ENCODE results near the gene UMODL1. TPM values are rescaled to one million over a fixed set of nuclear protein-coding genes. Genes with fewer than 3 reads are reported as not detected.
A peak's percentile ranks its signal among the peaks of the same experiment; 100 is the strongest.

UMODL1 gene
- total RNA-seq, 2 experiments from 2014 or later, result 0.26 to 0.30 TPM

DNA sequence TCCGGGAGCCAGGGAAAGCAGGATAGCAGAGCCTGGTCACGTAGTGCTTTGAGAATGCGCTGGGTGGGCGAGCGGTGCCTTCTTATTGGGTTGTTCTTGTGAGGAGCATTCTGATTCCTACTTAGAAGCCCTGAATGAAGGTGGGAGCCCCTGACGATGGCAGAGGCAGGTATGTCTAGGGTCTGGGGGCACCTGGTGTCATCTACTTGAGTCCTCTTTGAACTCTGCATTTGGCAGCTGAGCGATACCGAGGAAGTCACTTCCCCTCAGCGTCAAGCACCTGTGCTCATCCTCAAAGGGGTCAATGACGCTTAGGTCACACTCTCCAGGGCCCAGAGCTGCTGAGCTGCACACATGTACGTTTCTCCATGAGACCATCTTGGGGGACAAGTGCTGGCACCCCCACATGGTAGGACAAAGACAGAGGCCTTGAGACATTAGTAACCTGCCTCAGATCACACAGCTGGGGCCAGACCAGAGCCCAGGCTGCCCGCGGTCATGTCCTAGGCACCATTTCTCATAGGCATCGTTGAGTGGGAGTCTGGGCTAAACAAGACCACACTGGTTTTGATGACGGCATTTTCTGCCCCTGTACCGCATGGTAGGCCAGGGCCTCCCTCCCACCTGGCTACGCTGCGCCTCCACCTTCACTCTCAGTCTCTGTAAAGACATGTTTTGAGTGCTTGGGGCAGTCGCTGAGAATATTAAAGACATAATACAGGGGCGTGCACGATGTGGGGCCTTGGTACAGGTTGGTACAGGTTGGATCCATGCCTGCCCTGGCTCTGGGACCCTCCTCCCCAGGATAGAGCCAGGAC, 78.7 kb downstream of the UMODL1 start:
- no peak overlapping the region for H3K4me3 Mint-ChIP-seq
- POLR2A ChIA-PET, result interaction anchor here (0.7 kb wide), 1 partner anchor 343 kb away, joined by 3 read pairs; no protein-coding TSS in a partner anchor
- ATAC-seq (ENCODE audit: low read depth) (no peak), DNase-seq (peak; percentile 14)
- no peaks in the 10 kb centered on the region for H3K9me3 Mint-ChIP-seq
- H3K27me3 Mint-ChIP-seq, result peaks cover 3% of the 10 kb centered on the region
- peaks cover 8% of the 10 kb centered on the region for H3K4me1 Mint-ChIP-seq
- no peaks in the 10 kb centered on the region for H3K36me3 Mint-ChIP-seq
- no peak overlapping the region for H3K27ac Mint-ChIP-seq

GRCh38 chr21:42150474-42151085, 79.5 kb downstream of the UMODL1 start:
- Mint-ChIP-seq H3K4me3 (no peak overlapping the region), H3K36me3 (no peaks in the 10 kb centered on the region), H3K27me3 (peaks cover 3% of the 10 kb centered on the region), H3K4me1 (peaks cover 5% of the 10 kb centered on the region), H3K27ac (no peak overlapping the region), H3K9me3 (no peaks in the 10 kb centered on the region)
- ATAC-seq (ENCODE audit: low read depth) (no peak), DNase-seq (peak; percentile 21)
- POLR2A ChIA-PET, result interaction anchor here (0.7 kb wide), 1 partner anchor 343 kb away, joined by 3 read pairs; no protein-coding TSS in a partner anchor

DNA sequence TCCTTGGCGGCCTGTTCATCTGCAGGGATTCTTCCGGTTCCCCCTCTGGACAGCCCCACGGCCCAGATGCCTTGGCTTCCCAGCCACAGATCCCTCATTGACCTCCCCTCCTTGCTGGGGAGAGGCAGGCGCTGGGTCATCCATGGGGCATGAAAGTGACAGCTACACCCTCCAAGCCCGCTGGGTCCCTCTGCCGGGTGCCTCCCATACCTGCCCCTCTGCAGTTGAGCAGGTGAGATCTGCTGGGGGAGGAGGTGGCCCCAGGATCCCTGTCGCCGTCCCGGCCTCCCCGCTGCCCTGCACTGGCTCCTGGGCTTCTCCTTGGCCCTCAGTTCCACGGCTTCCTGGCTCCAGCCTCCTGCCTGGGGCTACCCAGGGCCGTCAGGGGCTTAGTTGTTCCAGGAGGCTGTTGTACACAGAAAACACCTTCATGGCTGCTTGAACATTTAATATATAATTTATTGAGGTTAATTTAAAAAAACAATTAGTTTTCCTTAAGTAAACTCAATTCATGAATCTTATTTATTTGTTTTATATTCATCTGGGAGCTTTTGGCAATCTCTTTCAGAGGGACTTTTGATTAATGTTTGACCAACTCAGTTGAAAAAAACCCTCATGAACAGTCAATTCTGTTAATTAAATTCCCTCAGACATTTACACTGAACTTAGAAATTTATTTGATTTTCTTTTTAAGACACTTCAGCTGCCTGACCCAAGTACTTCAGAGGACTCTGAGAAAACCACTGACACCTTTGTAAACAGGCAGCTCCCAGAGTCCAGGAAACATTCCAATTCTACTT, 80.2 kb downstream of the UMODL1 start:
- ATAC-seq (ENCODE audit: low read depth) (no peak), DNase-seq (peak; percentile 22)
- no peaks in the 10 kb centered on the region for H3K9me3 Mint-ChIP-seq
- H3K27me3 Mint-ChIP-seq, result peaks cover 3% of the 10 kb centered on the region
- H3K27ac Mint-ChIP-seq, result no peak overlapping the region
- POLR2A ChIA-PET, result no interaction called here
- H3K4me3 Mint-ChIP-seq, result no peak overlapping the region
- no peaks in the 10 kb centered on the region for H3K36me3 Mint-ChIP-seq
- no peaks in the 10 kb centered on the region for H3K4me1 Mint-ChIP-seq

GRCh38 chr21:42151948-42152220, 80.8 kb downstream of the UMODL1 start:
- POLR2A ChIA-PET, result no interaction called here
- Mint-ChIP-seq H3K27ac (no peak overlapping the region), H3K4me1 (no peaks in the 10 kb centered on the region)

GRCh38 chr21:42153046-42153686, 82.0 kb downstream of the UMODL1 start:
- POLR2A ChIA-PET, result interaction anchor here (0.5 kb wide), 1 partner anchor 132 kb away, joined by 3 read pairs; no protein-coding TSS in a partner anchor
- Mint-ChIP-seq H3K4me3 (no peak overlapping the region), H3K4me1 (no peaks in the 10 kb centered on the region), H3K27ac (no peak overlapping the region), H3K36me3 (no peaks in the 10 kb centered on the region), H3K27me3 (peaks cover 3% of the 10 kb centered on the region), H3K9me3 (no peaks in the 10 kb centered on the region)
- ATAC-seq (ENCODE audit: low read depth) (no peak), DNase-seq (no peak)

More at GRCh38 chr21:42151948-42152220, 80.8 kb downstream of the UMODL1 start:
- DNase-seq (no peak), ATAC-seq (ENCODE audit: low read depth) (no peak)
- H3K36me3 Mint-ChIP-seq, result no peaks in the 10 kb centered on the region
- no peaks in the 10 kb centered on the region for H3K9me3 Mint-ChIP-seq
- H3K27me3 Mint-ChIP-seq, result peaks cover 3% of the 10 kb centered on the region
- H3K4me3 Mint-ChIP-seq, result no peak overlapping the region

DNA sequence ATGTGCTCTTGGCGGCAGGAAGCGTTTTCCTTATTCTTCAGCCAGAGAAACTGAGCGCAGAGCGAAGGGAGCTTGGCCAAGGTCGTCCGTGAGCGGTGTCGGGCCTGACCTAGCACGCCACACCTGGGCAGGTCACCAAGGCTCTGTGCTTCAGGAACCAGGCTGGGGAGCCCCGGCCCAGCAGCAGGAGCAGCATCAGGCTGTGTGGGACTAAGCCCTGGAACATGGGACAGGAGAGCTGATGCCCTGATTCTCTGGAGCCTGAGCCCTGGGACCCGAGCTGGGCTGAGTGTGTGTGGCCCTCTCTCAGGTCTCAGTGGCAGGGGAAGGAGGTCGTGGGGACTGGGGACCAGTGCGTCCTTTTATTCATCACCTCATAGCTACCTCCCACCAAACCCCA, 82.6 kb downstream of the UMODL1 start:
- POLR2A ChIA-PET, result no interaction called here

DNA sequence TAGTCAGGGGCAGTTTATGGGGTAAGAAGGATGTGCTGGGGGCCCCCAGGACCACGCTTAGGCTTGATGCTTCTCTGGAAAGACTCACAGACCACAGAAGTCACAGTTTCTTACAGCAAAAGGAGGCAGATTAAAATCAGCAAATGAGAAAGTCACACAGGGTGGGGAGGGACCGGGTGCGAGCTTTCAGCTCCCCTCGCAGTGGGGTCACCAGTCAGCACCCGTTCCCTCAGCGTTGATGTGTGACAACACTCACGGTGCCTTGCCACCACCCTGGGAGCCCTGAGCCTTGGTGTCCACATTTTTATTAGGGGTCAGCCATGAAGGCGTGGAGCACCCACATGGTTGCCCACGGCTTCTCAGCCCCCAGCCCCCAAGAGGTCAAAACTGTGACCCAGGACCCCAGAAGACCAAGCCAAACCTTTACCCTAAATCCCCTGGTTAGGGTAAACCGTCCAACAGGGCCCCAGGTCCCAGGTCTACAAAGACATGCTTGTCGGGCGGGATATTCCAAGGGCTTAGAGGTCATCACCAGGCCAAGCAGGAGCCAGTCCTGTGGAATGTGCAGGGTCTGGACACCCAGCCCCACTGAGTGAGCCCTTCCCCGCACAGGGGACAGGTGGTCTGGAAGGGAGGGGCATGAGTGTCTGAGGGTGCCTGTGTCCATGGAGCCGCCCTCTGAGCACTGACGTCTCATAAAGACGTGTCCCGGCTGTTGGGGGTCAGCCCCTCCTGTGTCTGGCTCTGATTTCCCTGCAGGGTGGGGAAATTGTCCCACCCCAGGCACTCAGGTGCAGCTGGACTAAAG, 83.3 kb downstream of the UMODL1 start:
- no peaks in the 10 kb centered on the region for H3K36me3 Mint-ChIP-seq
- POLR2A ChIA-PET, result interaction anchor here (0.6 kb wide), 1 partner anchor 114 kb away, joined by 4 read pairs; no protein-coding TSS in a partner anchor
- H3K4me1 Mint-ChIP-seq, result no peaks in the 10 kb centered on the region
- no peak overlapping the region for H3K4me3 Mint-ChIP-seq
- H3K27ac Mint-ChIP-seq, result no peak overlapping the region
- peaks cover 3% of the 10 kb centered on the region for H3K27me3 Mint-ChIP-seq
- no peak for DNase-seq
- no peaks in the 10 kb centered on the region for H3K9me3 Mint-ChIP-seq
- no peak for ATAC-seq (ENCODE audit: low read depth)

More for the DNA sequence above, 82.6 kb downstream of the UMODL1 start:
- Mint-ChIP-seq H3K4me1 (no peaks in the 10 kb centered on the region), H3K4me3 (no peak overlapping the region), H3K9me3 (no peaks in the 10 kb centered on the region), H3K36me3 (no peaks in the 10 kb centered on the region), H3K27me3 (peaks cover 3% of the 10 kb centered on the region), H3K27ac (no peak overlapping the region)
- no peak for DNase-seq
- ATAC-seq (ENCODE audit: low read depth), result no peak

DNA sequence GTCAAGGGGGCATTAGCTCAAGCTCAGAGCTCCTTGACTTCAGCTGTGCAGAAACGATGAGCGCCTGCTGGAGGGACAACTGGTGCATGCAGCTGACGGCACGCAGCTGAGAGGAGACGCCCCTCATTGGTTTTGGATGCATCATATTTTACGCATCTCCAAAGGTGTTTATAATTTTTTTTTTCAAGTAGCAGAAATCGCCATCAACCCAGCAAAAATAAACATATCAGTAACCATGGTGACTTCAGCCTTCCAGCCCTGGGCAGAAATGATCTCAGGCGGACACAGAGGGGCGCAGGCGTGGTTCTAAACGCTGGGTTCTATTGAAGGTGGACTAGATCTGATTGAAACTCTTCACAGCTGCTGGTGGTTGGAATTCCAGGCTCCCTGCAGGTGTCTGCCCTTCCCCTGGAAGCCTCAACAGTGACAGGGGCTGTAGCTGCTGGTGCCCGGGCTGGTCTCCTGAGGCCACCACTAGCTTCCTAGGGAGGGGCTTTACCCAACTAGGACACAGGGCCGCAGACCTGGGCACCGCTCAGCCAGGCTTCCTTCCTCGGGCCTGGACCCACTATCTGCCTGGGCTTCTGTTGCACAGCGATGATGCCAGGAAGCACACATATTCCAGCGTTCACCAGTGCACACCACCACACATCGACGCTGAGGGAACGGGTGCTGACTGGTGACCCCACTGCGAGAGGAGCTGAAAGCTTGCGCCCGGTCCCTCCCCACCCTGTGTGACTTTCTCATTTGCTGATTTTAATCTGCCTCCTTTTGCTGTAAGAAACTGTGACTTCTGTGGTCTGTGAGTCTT, 84.1 kb downstream of the UMODL1 start:
- no peak overlapping the region for H3K27ac Mint-ChIP-seq
- H3K4me3 Mint-ChIP-seq, result no peak overlapping the region
- peak; percentile 15 for DNase-seq
- ATAC-seq (ENCODE audit: low read depth), result no peak
- no peaks in the 10 kb centered on the region for H3K4me1 Mint-ChIP-seq
- H3K36me3 Mint-ChIP-seq, result no peaks in the 10 kb centered on the region
- POLR2A ChIA-PET, result interaction anchor here (0.6 kb wide), 1 partner anchor 113 kb away, joined by 4 read pairs; no protein-coding TSS in a partner anchor
- no peaks in the 10 kb centered on the region for H3K9me3 Mint-ChIP-seq
- H3K27me3 Mint-ChIP-seq, result peaks cover 3% of the 10 kb centered on the region

DNA sequence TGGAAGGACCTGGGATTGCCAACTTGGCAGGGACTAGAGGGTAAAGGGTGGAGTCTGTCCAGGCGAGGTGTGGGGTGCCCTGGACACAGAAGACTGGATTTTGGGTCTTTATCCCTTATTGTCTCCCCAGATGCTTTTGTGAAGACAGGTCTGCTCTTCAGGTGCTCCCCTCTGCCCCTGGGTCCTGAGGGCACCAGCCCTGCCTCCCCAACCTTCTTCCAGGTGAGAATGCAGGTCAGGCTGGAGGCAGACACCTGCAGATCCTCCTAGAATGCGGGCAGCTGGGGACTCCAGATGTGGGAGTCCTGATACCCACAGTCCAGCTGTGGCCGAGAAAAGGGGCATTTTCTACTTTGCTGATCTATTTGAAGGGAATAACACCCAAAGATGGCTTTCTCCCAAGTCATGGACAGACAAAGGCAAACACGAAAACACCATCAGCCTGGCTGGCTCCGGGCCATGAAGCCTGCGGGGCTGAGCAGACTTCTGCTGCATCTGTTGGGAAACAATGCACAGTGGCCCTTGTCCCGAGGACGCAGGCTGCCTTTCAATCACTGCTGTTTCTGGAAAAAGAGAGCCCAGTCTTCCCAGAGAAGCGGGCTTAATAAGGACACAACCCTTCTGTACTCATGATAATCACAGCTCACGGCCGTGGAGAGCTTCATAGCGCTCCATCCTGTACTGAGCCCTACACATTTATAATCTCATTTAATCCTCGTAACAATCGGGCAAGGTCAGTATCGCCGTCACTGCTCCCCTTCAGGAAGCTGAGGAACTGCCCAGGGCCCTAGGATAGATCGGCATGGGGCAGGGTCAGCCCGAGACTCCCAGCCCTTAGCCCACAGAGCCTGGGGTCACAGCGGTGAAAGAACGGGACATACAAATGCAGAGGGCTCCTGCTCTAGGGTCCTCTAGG, 85.8 kb downstream of the UMODL1 start:
- no peak for ATAC-seq (ENCODE audit: low read depth)
- no peaks in the 10 kb centered on the region for H3K9me3 Mint-ChIP-seq
- H3K4me1 Mint-ChIP-seq, result peaks cover 11% of the 10 kb centered on the region
- H3K27me3 Mint-ChIP-seq, result peaks cover 3% of the 10 kb centered on the region
- peak; percentile 20 for DNase-seq
- no peak overlapping the region for H3K27ac Mint-ChIP-seq
- peaks cover 2% of the 10 kb centered on the region for H3K36me3 Mint-ChIP-seq
- no peak overlapping the region for H3K4me3 Mint-ChIP-seq
- POLR2A ChIA-PET, result interaction anchor here (0.8 kb wide), 1 partner anchor 30 kb away, joined by 3 read pairs; no protein-coding TSS in a partner anchor

DNA sequence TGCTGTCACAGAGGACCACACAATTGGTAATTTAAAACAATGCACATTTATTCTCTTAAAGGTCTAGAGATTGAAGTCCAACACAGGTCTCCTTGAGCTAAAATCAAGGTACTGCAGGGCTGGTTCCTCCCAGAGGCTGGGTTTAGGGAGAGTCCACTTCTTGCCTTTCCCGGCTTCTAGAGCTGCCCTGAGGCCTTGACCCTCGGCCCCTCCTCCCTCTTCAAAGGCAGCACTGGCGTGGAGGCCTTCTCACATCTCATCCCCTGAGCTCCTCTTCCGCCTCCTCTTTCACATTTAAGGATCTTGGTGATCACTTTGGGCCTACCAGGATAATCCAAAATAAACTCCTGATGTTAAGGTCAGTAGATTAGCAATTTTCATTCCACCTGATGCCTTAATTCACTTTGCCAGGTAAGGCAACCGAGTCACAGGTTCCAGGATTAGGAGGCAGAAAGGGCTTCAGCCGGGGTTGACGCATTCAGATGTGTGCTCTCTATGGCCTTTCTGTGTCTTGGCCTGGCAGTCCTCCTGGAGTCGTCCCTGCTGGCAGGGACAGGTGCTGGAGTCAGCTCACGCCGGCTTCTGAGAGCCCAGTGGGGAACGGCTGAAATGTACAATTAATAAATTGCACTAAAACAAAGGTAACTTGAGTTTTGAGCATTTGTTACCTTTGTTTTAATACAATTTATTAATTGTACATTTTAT, 86.6 kb downstream of the UMODL1 start:
- H3K27ac Mint-ChIP-seq, result no peak overlapping the region
- H3K27me3 Mint-ChIP-seq, result no peaks in the 10 kb centered on the region
- no peak for ATAC-seq (ENCODE audit: low read depth)
- POLR2A ChIA-PET, result interaction anchor here (0.8 kb wide), 1 partner anchor 30 kb away, joined by 3 read pairs; no protein-coding TSS in a partner anchor
- no peak overlapping the region for H3K4me3 Mint-ChIP-seq
- H3K9me3 Mint-ChIP-seq, result no peaks in the 10 kb centered on the region
- peaks cover 2% of the 10 kb centered on the region for H3K36me3 Mint-ChIP-seq
- H3K4me1 Mint-ChIP-seq, result peaks cover 19% of the 10 kb centered on the region
- DNase-seq, result peak; percentile 10

Data from activated naive CD8-positive, alpha-beta T cell treated with anti-CD3 and anti-CD28 coated beads, Interleukin-2, amount 10 ng/mL, durations not matched to agents 7 days and 5 days (primary cell).